Esophagus squamous epithelium (tissue), 4 donors: ENCODE data around the gene YKT6.

Experiments
- POLR2A ChIP-seq, 4 donors: fragments of 450-650 bp; IDR thresholded peaks; one replicate each; pipeline ENCODE4 v1.6.1; 2017; ENCODE audit warnings: antibody characterized with exemption in 4 of 4, mild to moderate bottlenecking in 4 of 4, moderate library complexity in 3 of 4
- TF ChIP-seq, protein P1 (sequence below), 6 experiments: fragments of 450-650 bp in 4 of 6; fragments of 200-600 bp in 2 of 6; sonication (generic) in 2 of 6; IDR thresholded peaks; one replicate each; pipeline ENCODE4 v1.5.1; 2016 to 2019; ENCODE audit warnings: antibody characterized with exemption in 6 of 6, mild to moderate bottlenecking in 4 of 6, moderate library complexity in 4 of 6

DNA sequence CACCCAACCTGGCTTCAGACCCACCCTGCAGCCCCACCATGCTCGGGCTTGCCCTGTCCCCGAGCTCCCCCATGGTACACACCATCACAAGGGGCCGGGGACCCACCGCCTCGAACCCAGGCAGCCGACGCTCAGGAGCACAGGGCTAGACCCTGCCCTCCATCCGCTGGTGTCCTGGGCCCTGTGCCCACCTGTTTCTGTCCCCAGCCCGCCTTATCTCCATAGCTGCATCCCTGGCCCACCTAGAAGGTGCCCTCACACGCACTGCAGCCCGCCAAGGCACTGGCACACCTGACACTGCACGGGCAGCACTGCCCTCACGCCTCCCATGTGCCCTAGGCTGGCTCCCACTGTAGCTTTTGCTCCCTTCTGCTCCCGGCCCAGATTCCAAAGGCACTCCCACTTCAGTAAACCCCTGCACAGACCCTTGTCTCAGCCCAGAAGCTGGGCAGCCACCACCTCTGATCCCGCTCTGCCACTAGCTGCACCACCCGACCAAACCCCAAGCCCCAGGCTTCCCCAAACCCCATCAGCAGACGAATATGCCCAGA lies 17.1 kb downstream of the YKT6 start:
- TF ChIP-seq POLR2A (IDR thresholded peaks at IDR 0.05), result no peak
- TF ChIP-seq, protein P1, sequence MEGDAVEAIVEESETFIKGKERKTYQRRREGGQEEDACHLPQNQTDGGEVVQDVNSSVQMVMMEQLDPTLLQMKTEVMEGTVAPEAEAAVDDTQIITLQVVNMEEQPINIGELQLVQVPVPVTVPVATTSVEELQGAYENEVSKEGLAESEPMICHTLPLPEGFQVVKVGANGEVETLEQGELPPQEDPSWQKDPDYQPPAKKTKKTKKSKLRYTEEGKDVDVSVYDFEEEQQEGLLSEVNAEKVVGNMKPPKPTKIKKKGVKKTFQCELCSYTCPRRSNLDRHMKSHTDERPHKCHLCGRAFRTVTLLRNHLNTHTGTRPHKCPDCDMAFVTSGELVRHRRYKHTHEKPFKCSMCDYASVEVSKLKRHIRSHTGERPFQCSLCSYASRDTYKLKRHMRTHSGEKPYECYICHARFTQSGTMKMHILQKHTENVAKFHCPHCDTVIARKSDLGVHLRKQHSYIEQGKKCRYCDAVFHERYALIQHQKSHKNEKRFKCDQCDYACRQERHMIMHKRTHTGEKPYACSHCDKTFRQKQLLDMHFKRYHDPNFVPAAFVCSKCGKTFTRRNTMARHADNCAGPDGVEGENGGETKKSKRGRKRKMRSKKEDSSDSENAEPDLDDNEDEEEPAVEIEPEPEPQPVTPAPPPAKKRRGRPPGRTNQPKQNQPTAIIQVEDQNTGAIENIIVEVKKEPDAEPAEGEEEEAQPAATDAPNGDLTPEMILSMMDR (IDR thresholded peaks at IDR 0.05), result no peak
